Measurements from ENCODE around the gene SETD3.

SETD3 gene

GRCh38 chr14:99478128-99478527 lies 2.5 kb downstream of the SETD3 start:
- no peak overlapping the region for H3K4me3 ChIP-seq (ENCODE audit: low read depth in 1 of 2, low read length in 2 of 2)
- no peak overlapping the region for H3K27ac ChIP-seq (ENCODE audit: low read depth, low read length)
- H3K27me3 ChIP-seq (ENCODE audit: control insufficient read depth in 1 of 2, insufficient read depth in 2 of 2, low read length in 2 of 2): no peaks in the 10 kb centered on the region
- H3K36me3 ChIP-seq (ENCODE audit: insufficient read depth, low read length): no peaks in the 10 kb centered on the region
- H3K9me3 ChIP-seq (ENCODE audit: low read length): no peaks in the 10 kb centered on the region
- peaks cover 29% of the 10 kb centered on the region for H3K4me1 ChIP-seq (ENCODE audit: insufficient read depth, low read length)
- no peak overlapping the region for H3K9ac ChIP-seq (ENCODE audit: low read length)

DNA sequence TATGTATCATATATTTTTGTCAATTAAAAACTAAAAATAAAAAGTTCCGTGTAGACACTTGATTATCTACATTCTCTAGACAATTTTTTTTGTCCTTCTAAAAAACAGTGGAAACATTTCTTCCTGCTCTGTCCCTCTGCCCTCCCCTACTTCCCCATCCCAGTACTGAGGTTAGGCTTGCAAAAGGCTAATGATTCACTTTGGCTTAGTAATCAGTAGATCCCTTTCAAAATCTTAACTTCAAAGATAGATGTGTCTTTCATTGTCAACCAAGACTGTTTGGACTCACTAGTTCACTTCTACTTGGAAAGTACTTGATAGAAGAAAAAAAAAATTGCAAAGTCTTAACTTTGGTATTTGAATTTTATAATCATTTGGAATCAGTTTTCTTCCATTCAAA lies 3.8 kb downstream of the SETD3 start:
- Histone ChIP-seq H3K27ac (ENCODE audit: low read depth, low read length) (no peak overlapping the region), H3K36me3 (ENCODE audit: insufficient read depth, low read length) (no peaks in the 10 kb centered on the region), H3K4me1 (ENCODE audit: insufficient read depth, low read length) (peaks cover 17% of the 10 kb centered on the region), H3K27me3 (ENCODE audit: control insufficient read depth in 1 of 2, insufficient read depth in 2 of 2, low read length in 2 of 2) (no peaks in the 10 kb centered on the region), H3K9ac (ENCODE audit: low read length) (no peak overlapping the region), H3K9me3 (ENCODE audit: low read length) (no peaks in the 10 kb centered on the region), H3K4me3 (ENCODE audit: low read depth in 1 of 2, low read length in 2 of 2) (no peak overlapping the region)

DNA sequence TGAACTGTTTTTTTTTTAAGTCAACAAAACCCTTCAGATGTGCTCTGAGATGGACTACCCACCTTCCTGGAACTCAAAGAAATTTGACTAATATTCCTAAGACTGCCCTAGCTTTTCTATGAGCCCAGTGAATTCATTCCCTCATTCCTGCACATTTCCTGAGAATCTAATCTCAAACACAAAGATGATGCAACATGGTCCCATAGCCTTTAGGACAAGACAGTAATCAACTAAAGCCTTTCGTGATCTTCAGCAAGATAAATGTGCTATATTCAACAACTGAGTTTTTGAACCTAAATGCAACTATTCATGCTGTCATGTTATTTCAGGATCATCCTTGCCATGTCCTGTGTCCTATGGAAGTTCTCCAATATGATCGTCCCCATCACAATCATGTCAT lies 5.0 kb downstream of the SETD3 start:
- Histone ChIP-seq H3K27me3 (ENCODE audit: control insufficient read depth in 1 of 2, insufficient read depth in 2 of 2, low read length in 2 of 2) (no peaks in the 10 kb centered on the region), H3K4me1 (ENCODE audit: insufficient read depth, low read length) (peaks cover 17% of the 10 kb centered on the region), H3K27ac (ENCODE audit: low read depth, low read length) (no peak overlapping the region), H3K9me3 (ENCODE audit: low read length) (no peaks in the 10 kb centered on the region), H3K36me3 (ENCODE audit: insufficient read depth, low read length) (no peaks in the 10 kb centered on the region), H3K9ac (ENCODE audit: low read length) (no peak overlapping the region), H3K4me3 (ENCODE audit: low read depth in 1 of 2, low read length in 2 of 2) (no peak overlapping the region)

- H3K9ac ChIP-seq (ENCODE audit: low read length): no peak overlapping the region
- no peaks in the 10 kb centered on the region for H3K27me3 ChIP-seq (ENCODE audit: control insufficient read depth in 1 of 2, insufficient read depth in 2 of 2, low read length in 2 of 2)
- H3K36me3 ChIP-seq (ENCODE audit: insufficient read depth, low read length): no peaks in the 10 kb centered on the region
- H3K4me3 ChIP-seq (ENCODE audit: low read depth in 1 of 2, low read length in 2 of 2): no peak overlapping the region
- no peak overlapping the region for H3K27ac ChIP-seq (ENCODE audit: low read depth, low read length)
- no peaks in the 10 kb centered on the region for H3K9me3 ChIP-seq (ENCODE audit: low read length)
- H3K4me1 ChIP-seq (ENCODE audit: insufficient read depth, low read length): peaks cover 17% of the 10 kb centered on the region
These were observed 5.5 kb downstream of the SETD3 start for GRCh38 chr14:99475179-99475578.

GRCh38 chr14:99473458-99473857 lies 7.2 kb downstream of the SETD3 start:
- Histone ChIP-seq H3K36me3 (ENCODE audit: insufficient read depth, low read length) (no peaks in the 10 kb centered on the region), H3K27me3 (ENCODE audit: control insufficient read depth in 1 of 2, insufficient read depth in 2 of 2, low read length in 2 of 2) (no peaks in the 10 kb centered on the region), H3K4me1 (ENCODE audit: insufficient read depth, low read length) (peaks cover 7% of the 10 kb centered on the region), H3K27ac (ENCODE audit: low read depth, low read length) (no peak overlapping the region), H3K9ac (ENCODE audit: low read length) (no peak overlapping the region), H3K9me3 (ENCODE audit: low read length) (no peaks in the 10 kb centered on the region), H3K4me3 (ENCODE audit: low read depth in 1 of 2, low read length in 2 of 2) (no peak overlapping the region)

DNA sequence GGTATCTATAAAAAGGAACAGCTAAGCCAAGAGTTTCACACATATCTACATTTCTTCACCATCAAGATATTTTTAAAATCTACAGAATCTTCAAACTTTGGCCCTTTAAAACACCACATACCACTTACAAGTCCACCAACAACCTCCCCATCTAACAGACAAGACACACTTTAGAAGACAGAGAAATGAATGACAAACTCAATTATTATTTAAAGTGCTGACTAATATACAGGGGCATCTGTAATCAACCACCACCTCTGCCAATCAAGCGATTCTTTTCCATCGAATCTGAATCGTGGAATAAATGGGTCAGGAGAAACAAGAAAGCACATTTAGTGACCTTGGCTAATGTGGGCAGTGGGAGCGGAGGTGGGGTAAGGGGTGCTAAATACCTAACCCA lies 7.7 kb downstream of the SETD3 start:
- Histone ChIP-seq H3K27me3 (ENCODE audit: control insufficient read depth in 1 of 2, insufficient read depth in 2 of 2, low read length in 2 of 2) (no peaks in the 10 kb centered on the region), H3K9me3 (ENCODE audit: low read length) (no peaks in the 10 kb centered on the region), H3K36me3 (ENCODE audit: insufficient read depth, low read length) (no peaks in the 10 kb centered on the region), H3K4me3 (ENCODE audit: low read depth in 1 of 2, low read length in 2 of 2) (no peak overlapping the region), H3K27ac (ENCODE audit: low read depth, low read length) (no peak overlapping the region), H3K4me1 (ENCODE audit: insufficient read depth, low read length) (peaks cover 2% of the 10 kb centered on the region), H3K9ac (ENCODE audit: low read length) (no peak overlapping the region)

DNA sequence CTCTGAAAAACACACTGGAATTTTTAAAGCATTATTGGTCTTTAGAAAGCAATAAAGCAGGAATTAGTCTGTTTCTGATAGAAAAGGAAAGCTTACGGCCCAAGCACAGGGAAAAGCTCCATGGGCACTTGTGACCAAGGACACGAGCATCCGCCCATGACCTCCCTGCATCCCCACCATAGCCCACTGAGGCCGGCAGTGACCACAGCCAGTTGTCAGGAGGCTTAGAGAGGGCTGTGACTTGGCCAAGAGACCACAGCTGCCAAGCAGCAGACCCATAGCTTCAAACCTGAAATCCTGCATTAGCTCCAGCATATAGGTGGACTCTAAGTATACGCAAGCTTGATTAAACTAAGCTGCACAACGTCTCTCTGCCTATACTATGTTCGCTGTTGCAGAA lies 8.9 kb downstream of the SETD3 start:
- no peak overlapping the region for H3K9ac ChIP-seq (ENCODE audit: low read length)
- H3K36me3 ChIP-seq (ENCODE audit: insufficient read depth, low read length): no peaks in the 10 kb centered on the region
- H3K27ac ChIP-seq (ENCODE audit: low read depth, low read length): no peak overlapping the region
- H3K27me3 ChIP-seq (ENCODE audit: control insufficient read depth in 1 of 2, insufficient read depth in 2 of 2, low read length in 2 of 2): no peaks in the 10 kb centered on the region
- peaks cover 12% of the 10 kb centered on the region for H3K4me1 ChIP-seq (ENCODE audit: insufficient read depth, low read length)
- H3K9me3 ChIP-seq (ENCODE audit: low read length): no peaks in the 10 kb centered on the region
- H3K4me3 ChIP-seq (ENCODE audit: low read depth in 1 of 2, low read length in 2 of 2): no peak overlapping the region

- H3K4me3 ChIP-seq (ENCODE audit: low read depth in 1 of 2, low read length in 2 of 2): no peak overlapping the region
- H3K27me3 ChIP-seq (ENCODE audit: control insufficient read depth in 1 of 2, insufficient read depth in 2 of 2, low read length in 2 of 2): no peaks in the 10 kb centered on the region
- H3K27ac ChIP-seq (ENCODE audit: low read depth, low read length): no peak overlapping the region
- H3K9me3 ChIP-seq (ENCODE audit: low read length): no peaks in the 10 kb centered on the region
- no peak overlapping the region for H3K9ac ChIP-seq (ENCODE audit: low read length)
- peaks cover 17% of the 10 kb centered on the region for H3K36me3 ChIP-seq (ENCODE audit: insufficient read depth, low read length)
- H3K4me1 ChIP-seq (ENCODE audit: insufficient read depth, low read length): peaks cover 12% of the 10 kb centered on the region
These were observed 11.6 kb downstream of the SETD3 start for GRCh38 chr14:99468836-99469592.

DNA sequence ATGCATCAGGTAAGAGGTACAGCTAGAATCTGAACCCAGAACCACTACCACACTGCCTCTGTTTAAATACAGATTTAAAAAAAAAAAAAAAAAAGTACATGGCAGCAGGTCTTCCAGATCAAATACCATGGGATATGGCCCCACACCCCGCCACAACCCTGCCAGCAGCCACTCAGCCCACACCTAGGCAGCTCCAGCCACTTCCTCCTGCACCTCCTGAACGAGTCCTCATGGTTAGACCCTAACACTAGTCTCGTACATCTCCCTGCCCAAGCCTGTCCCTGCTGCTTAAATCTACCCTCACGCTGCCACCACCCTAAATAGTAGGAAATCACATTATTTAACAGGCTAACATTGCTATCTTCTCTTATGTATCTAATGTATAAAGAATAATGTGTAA lies 12.6 kb downstream of the SETD3 start:
- peaks cover 26% of the 10 kb centered on the region for H3K36me3 ChIP-seq (ENCODE audit: insufficient read depth, low read length)
- no peaks in the 10 kb centered on the region for H3K9me3 ChIP-seq (ENCODE audit: low read length)
- H3K27me3 ChIP-seq (ENCODE audit: control insufficient read depth in 1 of 2, insufficient read depth in 2 of 2, low read length in 2 of 2): no peaks in the 10 kb centered on the region
- H3K27ac ChIP-seq (ENCODE audit: low read depth, low read length): no peak overlapping the region
- no peak overlapping the region for H3K4me3 ChIP-seq (ENCODE audit: low read depth in 1 of 2, low read length in 2 of 2)
- no peak overlapping the region for H3K9ac ChIP-seq (ENCODE audit: low read length)
- peaks cover 12% of the 10 kb centered on the region for H3K4me1 ChIP-seq (ENCODE audit: insufficient read depth, low read length)

GRCh38 chr14:99467336-99468078 lies 13.2 kb downstream of the SETD3 start:
- H3K4me3 ChIP-seq (ENCODE audit: low read depth in 1 of 2, low read length in 2 of 2): no peak overlapping the region
- no peak overlapping the region for H3K27ac ChIP-seq (ENCODE audit: low read depth, low read length)
- H3K4me1 ChIP-seq (ENCODE audit: insufficient read depth, low read length): peaks cover 12% of the 10 kb centered on the region
- H3K9ac ChIP-seq (ENCODE audit: low read length): no peak overlapping the region
- no peaks in the 10 kb centered on the region for H3K27me3 ChIP-seq (ENCODE audit: control insufficient read depth in 1 of 2, insufficient read depth in 2 of 2, low read length in 2 of 2)
- peaks cover 32% of the 10 kb centered on the region for H3K36me3 ChIP-seq (ENCODE audit: insufficient read depth, low read length)
- no peaks in the 10 kb centered on the region for H3K9me3 ChIP-seq (ENCODE audit: low read length)

GRCh38 chr14:99466758-99467157 lies 13.9 kb downstream of the SETD3 start:
- H3K9me3 ChIP-seq (ENCODE audit: low read length): no peaks in the 10 kb centered on the region
- no peak overlapping the region for H3K4me3 ChIP-seq (ENCODE audit: low read depth in 1 of 2, low read length in 2 of 2)
- H3K4me1 ChIP-seq (ENCODE audit: insufficient read depth, low read length): peaks cover 12% of the 10 kb centered on the region
- no peaks in the 10 kb centered on the region for H3K27me3 ChIP-seq (ENCODE audit: control insufficient read depth in 1 of 2, insufficient read depth in 2 of 2, low read length in 2 of 2)
- H3K9ac ChIP-seq (ENCODE audit: low read length): no peak overlapping the region
- H3K36me3 ChIP-seq (ENCODE audit: insufficient read depth, low read length): peaks cover 39% of the 10 kb centered on the region
- H3K27ac ChIP-seq (ENCODE audit: low read depth, low read length): no peak overlapping the region

DNA sequence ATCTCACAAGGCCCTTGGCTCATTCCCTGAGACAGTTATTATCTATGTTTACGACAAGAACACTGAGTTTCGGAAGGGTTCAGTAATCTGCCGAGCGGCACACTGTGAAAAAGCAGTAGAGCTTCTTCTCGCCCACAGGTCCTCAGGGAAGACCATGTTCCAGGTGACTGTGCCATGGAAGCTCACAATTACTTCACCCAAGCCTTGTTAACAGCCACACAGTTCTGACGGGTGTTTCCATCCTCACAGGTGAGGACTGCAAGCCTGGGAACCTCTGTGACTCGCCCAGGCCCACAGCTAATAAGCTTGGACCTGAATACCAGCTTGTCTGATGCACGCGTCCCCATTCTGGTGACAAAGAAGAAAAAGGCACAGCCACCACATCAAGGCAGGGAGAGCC lies 15.4 kb downstream of the SETD3 start:
- no peaks in the 10 kb centered on the region for H3K9me3 ChIP-seq (ENCODE audit: low read length)
- no peak overlapping the region for H3K9ac ChIP-seq (ENCODE audit: low read length)
- H3K4me1 ChIP-seq (ENCODE audit: insufficient read depth, low read length): peaks cover 12% of the 10 kb centered on the region
- no peak overlapping the region for H3K27ac ChIP-seq (ENCODE audit: low read depth, low read length)
- H3K4me3 ChIP-seq (ENCODE audit: low read depth in 1 of 2, low read length in 2 of 2): no peak overlapping the region
- H3K36me3 ChIP-seq (ENCODE audit: insufficient read depth, low read length): peaks cover 54% of the 10 kb centered on the region
- H3K27me3 ChIP-seq (ENCODE audit: control insufficient read depth in 1 of 2, insufficient read depth in 2 of 2, low read length in 2 of 2): no peaks in the 10 kb centered on the region

All from muscle layer of colon (tissue), 2 donors.